Measurements from ENCODE around the gene DUOX2. TPM values are rescaled to one million over a fixed set of nuclear protein-coding genes. Genes with fewer than 3 reads are reported as not detected.

DUOX2 gene
- total RNA-seq, 4 donors from 2014 or later = 0.13 to 0.65 (median 0.47) TPM; not detected in 1

DNA sequence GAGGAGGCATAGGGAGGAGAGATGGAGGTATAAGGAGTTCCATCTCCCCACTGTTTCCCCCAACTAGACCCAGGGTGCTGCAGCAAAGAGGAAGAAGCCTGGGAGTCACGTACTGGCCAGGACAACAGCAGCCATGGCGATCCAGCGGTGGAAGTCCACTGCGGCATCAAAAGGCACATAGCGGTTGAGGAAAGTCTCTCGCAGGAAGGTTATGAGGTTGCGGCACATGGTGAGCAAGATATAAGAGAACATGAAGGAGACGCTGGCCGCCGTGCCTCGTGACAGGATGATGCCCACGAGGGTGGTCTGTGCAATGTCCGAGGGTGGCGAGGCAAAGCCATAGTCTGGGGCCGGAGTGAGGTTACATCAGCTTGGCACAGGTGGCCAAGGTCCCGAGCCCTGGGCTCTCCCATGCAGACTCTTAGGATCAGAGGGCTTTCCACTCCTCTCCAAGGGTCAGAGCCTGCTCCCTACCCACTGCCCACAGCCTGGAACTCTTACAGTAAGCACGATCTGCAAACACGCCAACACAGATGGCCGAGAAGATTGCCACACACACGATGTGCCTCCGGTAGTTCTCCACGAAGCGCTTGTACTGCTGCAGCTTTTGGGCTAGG, 14.3 kb downstream of the DUOX2 start:
- DNase-seq (ENCODE audit: low spot score) = no peak
- TF ChIP-seq, protein P1, sequence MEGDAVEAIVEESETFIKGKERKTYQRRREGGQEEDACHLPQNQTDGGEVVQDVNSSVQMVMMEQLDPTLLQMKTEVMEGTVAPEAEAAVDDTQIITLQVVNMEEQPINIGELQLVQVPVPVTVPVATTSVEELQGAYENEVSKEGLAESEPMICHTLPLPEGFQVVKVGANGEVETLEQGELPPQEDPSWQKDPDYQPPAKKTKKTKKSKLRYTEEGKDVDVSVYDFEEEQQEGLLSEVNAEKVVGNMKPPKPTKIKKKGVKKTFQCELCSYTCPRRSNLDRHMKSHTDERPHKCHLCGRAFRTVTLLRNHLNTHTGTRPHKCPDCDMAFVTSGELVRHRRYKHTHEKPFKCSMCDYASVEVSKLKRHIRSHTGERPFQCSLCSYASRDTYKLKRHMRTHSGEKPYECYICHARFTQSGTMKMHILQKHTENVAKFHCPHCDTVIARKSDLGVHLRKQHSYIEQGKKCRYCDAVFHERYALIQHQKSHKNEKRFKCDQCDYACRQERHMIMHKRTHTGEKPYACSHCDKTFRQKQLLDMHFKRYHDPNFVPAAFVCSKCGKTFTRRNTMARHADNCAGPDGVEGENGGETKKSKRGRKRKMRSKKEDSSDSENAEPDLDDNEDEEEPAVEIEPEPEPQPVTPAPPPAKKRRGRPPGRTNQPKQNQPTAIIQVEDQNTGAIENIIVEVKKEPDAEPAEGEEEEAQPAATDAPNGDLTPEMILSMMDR (IDR thresholded peaks at IDR 0.05) = no peak
- no peak for ATAC-seq (ENCODE audit: low FRiP score)

DNA sequence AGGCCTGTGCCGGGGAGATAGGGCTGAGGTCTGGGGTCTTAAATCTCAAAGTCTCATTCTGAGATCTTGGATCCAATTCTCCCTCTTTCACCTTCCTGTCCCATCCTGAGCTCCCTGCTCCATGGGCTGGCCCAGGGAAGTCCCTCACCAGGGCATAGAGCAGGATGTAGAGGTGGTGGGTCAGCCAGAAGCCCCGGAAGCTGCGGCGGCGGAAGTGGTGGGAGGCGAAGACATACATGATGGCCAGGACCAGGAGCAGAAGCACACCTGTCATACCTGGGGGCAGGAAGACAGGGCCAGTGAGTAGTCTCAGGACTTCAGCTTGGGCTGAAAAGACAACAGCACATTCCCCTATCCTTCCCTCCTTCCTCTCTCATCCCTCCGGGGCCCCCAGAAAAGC, 16.5 kb downstream of the DUOX2 start:
- TF ChIP-seq, protein P1 (IDR thresholded peaks at IDR 0.05) = no peak
- ATAC-seq (ENCODE audit: low FRiP score) (no peak), DNase-seq (ENCODE audit: low spot score) (no peak)

DNA sequence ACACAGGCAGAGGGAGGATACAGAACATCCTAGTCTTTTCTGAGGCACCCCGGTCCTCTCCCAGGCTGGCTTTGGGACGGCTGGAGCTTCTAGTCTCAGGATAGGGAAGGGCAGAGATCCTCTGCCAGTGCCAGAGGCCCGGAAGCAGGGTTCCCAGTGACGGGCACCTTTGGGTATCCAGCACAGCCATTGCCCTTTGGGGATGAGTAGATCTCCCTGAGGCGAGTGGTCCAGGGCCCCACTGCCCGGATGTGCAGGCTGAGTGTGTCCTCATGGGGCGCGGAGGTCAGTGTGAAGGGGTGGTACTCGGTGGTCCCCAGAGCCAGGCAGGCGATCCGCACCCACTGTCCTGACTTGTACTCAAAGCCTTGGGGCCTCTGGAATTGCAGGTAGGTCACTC, 18.3 kb downstream of the DUOX2 start:
- DNase-seq (ENCODE audit: low spot score) (no peak), ATAC-seq (ENCODE audit: low FRiP score) (no peak)
- TF ChIP-seq, protein P1 (IDR thresholded peaks at IDR 0.05) = no peak

DNA sequence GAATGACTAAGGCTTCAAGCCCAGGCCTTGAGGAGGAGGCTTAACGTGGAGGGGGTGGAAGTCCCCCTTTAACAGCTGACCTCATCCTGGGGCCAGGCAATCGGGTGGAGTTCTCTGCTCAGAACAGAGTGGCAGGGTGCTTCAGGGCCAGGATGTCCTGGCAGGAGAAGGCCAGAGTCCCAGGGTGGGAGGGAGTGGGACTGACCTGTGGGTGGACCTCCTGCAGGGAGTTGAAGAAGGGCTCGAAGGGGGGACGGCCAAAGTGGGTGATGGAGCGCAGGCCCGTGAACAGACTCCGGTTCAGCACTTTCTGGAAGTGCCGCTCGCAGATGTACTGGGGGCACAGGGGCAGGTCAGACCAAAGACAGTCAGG, 19.6 kb downstream of the DUOX2 start:
- ATAC-seq (ENCODE audit: low FRiP score) (no peak), DNase-seq (ENCODE audit: low spot score) (no peak)
- TF ChIP-seq, protein P1 (IDR thresholded peaks at IDR 0.05) = no peak

DNA sequence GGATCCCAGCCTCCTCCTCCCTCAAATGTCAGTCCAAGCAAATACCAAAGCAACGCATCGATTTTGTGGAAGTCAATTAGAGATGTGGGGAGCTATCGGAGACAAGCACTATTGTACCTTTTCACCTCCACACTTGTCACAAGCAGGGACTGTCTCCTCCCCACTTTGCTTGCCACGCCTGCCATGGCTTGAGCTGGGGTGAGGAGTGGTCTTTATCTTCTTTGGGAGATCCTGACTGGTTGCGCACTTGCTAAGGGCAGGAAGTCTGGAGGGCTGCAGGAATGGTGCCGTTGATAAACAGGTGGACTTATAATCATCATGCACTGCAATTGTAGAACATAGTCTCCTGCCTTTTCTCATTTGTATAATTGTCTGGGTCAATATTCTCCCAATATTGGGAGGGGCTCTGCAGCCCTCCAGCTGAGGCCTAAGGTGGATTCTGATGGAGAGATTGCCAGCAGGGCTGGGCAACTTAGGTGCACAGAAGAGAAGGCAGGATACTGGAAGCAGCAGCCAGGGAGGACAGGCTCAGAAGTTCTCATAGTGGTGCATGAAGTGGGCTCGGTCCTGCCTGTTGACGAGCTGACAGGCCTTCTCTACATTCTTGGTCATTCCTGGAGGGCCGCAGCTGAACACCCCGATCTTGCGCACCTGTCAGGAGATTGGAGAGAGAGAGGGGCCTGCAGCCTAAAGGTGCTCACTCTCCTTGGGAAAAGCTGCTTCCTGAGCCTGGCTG, 20.2 kb downstream of the DUOX2 start:
- DNase-seq (ENCODE audit: low spot score) = no peak
- TF ChIP-seq, protein P1 (IDR thresholded peaks at IDR 0.05) = no peak
- no peak for ATAC-seq (ENCODE audit: low FRiP score)

DNA sequence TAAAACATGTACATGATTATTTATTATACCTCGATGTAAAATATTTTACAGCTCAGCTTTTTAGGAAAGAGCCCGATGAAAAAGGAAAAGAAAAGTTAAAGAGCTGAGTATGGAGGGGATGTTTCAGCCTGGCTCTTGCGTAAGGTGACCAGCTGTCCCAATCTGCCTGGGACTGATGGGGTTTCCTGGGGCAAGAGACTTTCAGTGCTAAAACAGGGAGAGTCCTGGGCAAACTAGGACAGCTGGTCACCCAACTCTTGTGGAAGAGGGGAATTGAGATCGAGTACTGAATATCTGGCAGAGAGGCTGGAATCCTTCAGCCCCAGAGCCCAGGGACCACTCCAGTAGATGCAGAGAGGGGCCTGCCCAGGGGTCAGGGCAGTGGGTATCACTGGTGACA, 21.0 kb downstream of the DUOX2 start:
- no peak for DNase-seq (ENCODE audit: low spot score)
- TF ChIP-seq, protein P1 (IDR thresholded peaks at IDR 0.05) = no peak
- no peak for ATAC-seq (ENCODE audit: low FRiP score)

DNA sequence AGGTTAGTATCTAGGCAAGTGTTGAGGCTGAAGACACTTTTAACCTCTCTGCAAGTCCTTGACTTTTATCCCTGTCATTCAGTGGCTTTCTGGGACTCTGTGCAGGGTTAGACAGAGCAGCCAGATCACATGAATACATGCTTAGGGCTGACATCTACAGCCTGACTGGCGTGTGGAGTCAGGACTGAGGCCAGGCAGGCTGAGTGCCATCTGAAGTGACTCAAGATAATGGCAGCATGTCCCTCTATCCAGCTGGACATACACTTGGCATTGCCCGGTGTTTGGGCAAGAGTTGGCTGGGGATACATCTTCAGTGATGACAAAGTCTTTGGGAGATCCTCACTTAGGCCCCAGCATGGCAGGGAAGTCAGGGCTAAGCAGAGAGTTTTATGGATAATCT, 22.4 kb downstream of the DUOX2 start:
- TF ChIP-seq, protein P1 (IDR thresholded peaks at IDR 0.05) = no peak
- no peak for ATAC-seq (ENCODE audit: low FRiP score)
- DNase-seq (ENCODE audit: low spot score) = no peak
